ENCODE measurements around the gene U2SURP.

GRCh38 chr3:143014921-143015320, 13.6 kb downstream of the U2SURP start:
- no peak for TF ChIP-seq POLR2A (IDR thresholded peaks at IDR 0.05)
- TF ChIP-seq, protein P1, sequence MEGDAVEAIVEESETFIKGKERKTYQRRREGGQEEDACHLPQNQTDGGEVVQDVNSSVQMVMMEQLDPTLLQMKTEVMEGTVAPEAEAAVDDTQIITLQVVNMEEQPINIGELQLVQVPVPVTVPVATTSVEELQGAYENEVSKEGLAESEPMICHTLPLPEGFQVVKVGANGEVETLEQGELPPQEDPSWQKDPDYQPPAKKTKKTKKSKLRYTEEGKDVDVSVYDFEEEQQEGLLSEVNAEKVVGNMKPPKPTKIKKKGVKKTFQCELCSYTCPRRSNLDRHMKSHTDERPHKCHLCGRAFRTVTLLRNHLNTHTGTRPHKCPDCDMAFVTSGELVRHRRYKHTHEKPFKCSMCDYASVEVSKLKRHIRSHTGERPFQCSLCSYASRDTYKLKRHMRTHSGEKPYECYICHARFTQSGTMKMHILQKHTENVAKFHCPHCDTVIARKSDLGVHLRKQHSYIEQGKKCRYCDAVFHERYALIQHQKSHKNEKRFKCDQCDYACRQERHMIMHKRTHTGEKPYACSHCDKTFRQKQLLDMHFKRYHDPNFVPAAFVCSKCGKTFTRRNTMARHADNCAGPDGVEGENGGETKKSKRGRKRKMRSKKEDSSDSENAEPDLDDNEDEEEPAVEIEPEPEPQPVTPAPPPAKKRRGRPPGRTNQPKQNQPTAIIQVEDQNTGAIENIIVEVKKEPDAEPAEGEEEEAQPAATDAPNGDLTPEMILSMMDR (IDR thresholded peaks at IDR 0.05) = no peak

Measured in Peyer's patch (tissue), 4 donors.